Globus pallidus (tissue), 1 donor: ENCODE measurements around the gene IFT25.

Experiments
- DNase-seq: peaks from one replicate; pipeline ENCODE4 v3.0.0-alpha.2; 2015; ENCODE audit warnings: low spot score

IFT25 gene

DNA sequence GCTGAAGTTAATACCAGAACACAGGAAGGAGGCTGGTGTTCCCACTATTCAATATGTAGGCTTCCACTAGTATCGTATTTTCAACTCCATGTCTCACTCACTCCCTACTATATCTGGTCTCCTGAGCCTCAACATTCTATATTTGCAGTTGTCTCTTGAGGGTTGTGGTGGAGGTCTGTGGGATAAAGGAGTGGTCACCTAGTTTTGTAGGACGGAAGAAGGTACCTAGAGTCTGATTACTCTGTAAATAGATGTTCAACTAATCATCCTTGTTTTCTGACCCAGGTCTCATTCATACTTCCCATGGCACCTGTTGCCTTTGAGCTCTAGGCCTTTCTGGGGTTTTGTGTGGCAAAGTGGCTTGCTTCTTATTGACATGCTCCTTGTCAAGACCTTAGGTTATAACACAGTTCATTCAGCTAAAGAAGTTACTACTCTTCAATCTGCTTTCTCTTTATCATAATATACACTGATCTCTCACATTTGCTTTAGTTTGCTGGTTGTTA lies 18.1 kb downstream of the IFT25 start:
- no peak for DNase-seq

DNA sequence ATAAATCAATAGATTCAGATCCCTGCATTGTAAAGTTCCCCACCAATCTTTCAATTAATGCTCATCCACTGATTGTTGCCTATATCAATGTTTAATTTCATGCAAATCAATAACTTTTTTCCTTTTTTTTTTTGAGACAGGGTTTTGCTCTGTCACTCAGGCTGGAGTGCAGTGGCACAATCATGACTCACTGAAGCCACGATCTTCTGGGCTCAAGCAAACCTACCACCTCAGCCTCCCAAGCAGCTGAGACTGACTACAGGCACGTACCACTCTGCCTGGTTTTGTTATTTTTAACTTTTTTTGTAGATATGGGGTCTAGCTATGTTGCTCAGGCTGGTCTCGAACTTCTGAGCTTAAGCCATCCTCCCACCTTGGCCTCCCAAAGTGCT lies 25.8 kb downstream of the IFT25 start:
- no peak for DNase-seq

DNA sequence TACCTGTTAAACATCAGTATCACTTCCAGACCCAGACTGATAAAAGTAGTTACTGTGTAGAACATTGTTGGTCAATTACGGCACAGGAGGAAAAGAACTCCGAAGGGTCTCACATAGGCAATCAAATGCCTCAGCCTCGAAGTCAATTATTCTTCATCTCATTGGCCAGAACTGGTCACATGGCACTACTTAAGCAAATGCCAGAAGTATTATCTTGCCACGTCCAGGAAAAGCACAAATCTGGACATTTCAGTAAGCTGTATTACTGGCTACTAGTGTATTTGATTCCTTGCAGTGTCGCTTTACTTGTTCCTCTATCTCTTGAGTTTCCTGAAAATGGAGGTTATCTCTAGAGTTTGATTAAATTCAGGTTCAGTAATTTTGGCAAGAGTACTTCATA lies 27.2 kb downstream of the IFT25 start:
- DNase-seq = no peak

DNA sequence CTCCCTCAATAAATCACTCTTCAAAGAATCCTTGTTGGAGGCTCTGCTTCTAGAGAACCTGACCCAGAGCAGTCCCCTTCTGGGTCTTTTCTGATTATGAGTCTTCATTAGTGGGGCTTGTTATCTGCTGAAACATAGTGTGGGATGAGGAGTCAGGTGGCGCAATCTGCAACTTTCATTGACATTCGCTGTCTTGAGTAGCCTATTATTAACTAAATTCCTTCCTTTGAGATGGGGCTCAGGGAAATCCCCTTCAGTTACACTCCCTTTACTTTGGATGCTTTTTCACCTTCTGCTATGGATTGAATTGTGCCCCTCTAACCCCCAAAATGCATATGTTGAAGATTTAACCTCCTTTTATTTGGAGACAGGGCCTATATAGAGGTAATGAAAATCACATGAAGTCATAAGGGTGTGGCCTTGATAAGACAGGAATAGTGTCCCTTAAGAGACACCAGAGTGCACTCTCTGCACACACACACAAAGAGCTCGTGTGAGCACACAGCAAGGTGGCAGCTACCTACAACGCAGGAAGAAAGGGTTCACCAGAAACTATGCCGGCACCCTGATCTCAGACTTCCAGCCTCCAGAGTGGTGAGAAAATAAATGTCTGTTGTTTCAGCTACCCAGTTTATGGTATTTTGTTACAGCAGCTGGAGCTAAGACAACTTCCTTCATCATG lies 32.0 kb downstream of the IFT25 start:
- no peak for DNase-seq

DNA sequence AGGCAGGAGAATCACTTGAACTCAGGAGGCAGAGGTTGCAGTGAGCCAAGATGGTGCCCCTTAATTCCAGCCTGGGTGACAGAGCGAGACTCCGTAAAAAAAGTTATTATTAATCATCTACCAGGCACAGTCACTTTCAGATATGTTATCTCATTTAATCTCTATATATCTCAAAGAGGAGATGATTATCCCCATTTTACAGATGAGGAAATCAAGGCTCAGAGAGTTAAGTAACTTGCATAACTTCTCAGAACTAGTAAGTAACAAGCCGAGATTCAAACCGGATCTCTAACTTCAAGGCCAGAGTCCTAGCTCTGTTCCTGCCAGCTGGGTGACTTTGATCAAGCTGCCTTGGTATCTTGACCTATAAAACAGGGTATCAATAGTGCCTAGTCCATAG lies 34.1 kb downstream of the IFT25 start:
- DNase-seq = no peak

DNA sequence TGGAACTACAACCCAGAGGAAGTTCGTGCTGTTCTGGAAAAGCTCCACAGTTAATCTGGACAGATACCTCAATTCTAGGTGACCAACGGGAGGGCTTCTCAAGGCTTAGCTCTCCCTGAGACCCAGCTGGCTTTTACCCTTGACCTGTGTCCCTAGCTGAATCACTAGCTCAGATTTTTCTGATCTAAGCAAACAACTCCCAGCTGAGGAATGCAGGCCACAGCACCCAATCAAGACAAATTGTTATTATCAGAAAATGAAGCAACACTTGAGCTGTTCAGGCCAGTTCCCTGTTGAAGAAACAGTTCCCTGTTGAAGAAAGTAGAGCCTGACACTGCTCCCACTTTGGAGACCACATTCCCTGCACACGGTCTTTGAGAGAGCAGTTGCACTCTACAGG lies 35.6 kb downstream of the IFT25 start:
- DNase-seq = no peak

DNA sequence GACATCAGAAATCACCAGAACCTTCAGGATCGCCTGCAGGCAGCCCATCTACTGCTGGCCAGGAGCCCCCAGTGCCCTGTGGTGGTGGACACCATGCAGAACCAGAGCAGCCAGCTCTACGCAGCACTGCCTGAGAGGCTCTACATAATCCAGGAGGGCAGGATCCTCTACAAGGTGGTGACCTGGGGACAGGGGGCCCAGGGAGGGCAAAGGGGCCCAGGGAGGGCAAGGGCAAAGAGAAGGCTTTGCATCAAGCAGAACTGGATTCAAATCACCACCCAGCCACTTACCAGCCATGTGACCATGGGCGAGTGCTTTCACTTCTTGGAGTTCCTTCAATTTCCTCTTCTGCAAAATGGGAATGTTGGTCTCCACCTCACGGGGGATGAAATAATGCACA lies 39.4 kb downstream of the IFT25 start:
- DNase-seq = no peak

DNA sequence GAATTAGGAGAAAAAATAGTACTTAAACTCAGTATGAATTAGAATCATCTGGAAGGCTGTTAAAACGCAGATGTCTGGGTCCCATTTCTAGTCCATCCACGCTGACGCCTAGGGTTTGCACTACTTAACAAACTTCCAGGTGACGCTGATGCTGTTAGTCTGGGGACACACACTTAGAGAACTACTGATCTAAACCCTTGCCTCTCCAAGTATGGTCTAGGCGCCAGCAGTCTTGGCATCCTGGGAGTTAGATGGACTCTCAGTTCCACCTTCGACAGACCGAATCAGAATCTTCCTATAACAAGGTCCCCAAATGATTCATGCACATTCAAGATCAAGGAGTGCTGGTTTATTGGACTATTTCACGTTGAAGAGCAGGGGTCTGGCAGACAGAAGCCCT lies 40.0 kb downstream of the IFT25 start:
- no peak for DNase-seq

DNA sequence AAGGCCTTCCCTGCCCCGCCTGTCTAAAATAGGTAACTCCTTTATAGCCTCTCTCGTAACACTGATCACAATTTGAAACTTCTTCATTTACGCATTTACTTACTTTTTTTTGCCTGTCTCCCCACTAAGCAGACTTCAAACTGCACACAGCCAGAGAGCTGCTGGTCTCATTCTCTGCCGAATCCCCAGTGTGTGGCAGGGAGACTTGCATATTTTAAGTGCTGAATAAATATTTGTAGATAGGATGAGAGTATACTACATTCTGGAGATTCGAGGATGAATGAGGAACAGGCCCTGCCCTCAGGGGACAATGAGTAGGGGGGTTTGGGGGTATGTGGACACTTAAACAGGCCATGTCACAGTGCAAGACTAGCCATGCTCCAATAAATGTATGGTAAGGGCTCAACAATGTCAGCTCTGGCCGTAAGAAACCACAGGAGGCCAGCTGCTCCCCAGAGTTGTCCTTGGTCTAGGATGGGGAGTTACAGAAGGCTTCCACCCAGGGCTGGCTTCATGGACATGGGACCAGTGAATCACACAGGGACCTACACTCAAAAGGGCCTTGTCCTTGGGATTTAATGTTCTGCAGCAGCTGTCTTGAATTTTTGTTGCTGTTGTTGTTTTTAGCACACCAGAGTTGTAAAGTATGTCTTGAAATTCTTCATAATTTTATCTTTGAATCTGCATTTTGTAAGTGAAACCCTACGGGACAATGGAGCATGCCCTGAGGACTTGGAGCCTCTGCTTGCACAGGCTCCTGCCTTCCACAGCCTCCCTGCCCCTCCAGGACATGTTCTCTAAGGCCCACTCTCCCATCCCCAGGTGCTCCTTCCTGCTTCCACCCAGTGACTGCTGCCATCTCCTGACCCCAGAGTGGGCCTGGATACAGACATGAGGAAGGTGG lies 43.0 kb downstream of the IFT25 start:
- no peak for DNase-seq

DNA sequence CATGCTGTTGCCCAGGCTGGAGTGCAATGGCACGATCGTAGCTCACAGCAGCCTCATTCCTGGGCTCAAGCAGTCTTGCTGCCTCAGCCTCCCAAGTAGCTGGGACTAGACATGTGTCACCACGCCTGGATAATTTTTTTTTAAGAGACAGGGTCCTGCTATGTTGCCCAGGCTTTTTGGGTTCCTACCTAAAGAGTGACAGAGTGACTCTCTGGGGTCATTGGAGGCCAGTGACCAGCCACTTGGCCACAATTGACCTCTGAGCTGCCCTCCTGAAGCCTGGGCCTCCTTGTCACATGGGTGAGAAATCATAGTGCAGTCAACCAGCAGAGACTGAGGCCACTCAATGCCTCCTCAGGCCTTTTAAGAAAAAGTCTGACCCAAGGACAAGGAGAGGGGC lies 45.8 kb downstream of the IFT25 start:
- DNase-seq = no peak

DNA sequence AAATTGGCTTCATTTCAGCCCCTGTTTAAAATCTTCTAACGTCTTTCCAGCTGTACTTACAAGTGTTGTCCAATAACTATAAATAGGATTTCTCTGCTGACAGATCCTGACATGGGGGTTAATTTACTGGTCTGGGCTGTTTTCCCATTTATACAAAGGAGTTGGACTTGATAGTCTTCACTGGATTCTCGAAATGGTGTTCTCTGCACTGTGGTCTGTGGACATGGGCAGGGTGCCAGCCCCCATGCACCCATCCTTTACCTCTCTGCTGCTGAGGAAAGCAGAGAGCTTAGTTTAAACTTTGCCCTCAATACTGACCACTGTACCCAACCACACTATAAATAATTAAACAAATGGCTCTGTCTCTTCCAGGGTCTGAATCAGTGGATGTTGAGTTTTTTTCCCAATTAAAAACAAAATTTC lies 46.3 kb downstream of the IFT25 start:
- DNase-seq = peak; percentile 19

DNA sequence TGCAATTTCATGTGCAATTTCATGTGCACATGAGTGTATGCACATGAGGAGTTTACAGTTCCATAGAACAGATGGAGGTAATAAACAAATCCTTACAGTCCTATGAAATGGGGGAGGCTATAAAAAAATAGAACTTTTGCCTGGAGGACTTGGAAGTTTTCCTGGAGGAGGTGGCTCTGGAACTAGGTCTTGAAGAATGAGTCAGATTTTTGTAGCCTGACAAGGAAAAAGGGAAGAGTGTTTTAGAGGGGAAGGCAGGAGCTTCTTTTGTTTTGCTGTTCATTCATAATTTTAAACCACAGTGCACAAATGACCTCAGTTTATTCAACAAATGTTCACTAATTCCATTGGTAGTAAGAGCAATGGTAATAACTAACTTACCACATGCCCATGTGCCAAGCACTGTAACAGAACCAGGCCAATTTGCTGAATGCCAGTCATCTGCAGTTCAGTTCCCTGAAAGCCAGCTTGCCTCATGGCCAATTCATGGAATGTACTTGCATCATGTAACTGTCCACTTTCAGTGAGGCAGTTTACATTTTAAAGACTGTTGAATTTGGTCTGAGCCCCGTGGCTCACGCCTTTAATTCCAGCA lies 48.8 kb downstream of the IFT25 start:
- peak; percentile 11 for DNase-seq

DNA sequence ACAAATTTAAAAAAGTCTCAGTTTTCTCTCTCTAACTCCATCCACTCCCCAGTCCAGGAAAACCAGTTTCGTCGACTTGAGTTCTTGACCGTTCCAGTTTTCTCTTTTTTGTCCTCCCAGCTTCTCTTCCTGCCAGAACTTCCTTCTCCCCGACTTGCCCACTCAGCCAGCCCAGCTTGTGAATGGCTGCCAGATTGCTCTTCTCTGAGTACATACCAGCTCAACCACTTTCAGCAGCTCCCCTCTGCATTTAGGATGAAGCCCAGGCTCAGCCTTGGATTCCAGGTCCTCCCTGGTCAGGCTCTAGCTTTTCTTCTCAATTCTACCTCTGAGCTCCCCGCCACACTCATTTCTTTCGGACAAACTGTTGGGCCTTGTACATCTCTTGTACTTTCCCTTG lies 50.1 kb downstream of the IFT25 start:
- no peak for DNase-seq

DNA sequence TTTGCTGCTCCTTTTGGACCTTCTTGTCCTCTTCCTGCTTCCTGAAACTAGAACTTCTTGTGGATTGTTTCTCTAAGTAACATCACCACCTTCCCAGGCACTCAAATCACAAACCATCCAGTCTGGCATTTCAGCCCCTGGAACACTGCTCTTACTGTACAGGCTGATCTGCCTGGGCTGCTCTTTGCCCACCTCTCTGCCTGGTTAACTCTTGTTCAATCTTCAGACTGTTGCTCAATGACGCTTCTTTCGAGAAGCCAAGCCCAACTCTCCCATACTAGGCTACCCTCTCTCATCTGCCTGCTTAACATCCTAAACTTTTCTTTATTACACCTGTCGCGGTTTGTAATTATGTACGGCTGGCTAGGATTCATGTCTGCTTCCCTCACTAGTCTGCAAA lies 50.9 kb downstream of the IFT25 start:
- DNase-seq = no peak

DNA sequence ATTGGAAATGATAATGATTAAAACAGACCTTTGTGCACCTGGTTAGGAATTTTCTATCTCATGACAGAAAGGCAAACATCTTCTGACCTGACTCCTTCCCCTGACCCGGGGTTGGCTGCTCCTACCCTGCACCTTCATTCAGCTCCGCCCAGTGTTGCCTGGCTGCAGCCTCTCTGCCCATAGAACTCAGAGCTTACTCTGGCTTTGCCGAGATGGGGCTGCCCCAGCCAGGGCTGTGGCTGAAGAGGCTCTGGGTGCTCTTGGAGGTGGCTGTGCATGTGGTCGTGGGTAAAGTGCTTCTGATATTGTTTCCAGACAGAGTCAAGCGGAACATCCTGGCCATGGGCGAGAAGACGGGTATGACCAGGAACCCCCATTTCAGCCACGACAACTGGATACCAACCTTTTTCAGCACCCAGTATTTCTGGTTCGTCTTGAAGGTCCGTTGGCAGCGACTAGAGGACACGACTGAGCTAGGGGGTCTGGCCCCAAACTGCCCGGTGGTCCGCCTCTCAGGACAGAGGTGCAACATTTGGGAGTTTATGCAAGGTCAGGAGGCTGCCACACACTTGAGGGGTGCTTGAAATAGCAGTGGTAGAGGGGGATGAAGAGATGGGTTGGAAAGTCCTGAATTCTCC lies 51.4 kb downstream of the IFT25 start, which contains the start of gene DIO1:
Gene DIO1, plus strand, starts transcription at position 189 of the 638 bp plus-strand sequence. Its CDS starts 24 bp downstream, at position 213.
- no peak for DNase-seq

DNA sequence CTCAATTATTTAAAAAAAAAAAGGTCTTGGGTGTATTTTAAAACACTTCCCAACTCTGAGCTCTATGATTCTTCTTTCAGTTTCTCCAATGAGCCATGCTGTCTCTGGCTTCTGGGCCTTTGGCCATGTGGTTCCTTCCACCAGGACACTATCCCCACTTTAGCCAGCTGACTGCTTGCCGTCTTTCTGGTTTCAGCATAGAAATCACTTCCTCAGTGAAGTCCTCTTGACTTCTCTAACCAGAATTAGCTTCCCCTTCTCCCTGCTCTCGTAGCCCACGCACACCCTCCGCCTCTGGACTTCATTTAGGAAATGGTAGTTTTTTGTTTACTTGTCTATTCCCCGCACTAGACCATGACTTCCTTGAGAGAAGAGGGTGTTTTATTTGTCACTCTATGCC lies 52.6 kb downstream of the IFT25 start:
- peak; percentile 80 for DNase-seq

DNA sequence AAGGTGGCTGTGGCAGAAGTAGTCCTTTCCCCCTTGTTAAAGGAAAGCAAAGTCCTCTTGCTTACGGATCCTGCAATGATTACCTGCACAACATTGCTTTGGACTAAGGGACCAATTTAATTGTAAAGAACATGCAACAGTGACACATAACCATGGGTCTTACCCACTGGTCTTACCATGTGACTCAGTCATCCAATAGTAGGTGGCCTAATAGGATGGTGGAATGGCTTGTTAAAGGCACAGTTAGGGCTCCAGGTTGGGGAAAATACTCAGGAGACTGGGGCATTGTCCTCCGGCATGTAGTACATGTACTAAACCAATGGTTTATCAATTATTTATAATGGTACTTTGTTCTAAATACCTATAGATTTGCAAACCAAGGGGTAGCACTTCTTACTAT lies 53.8 kb downstream of the IFT25 start:
- no peak for DNase-seq

DNA sequence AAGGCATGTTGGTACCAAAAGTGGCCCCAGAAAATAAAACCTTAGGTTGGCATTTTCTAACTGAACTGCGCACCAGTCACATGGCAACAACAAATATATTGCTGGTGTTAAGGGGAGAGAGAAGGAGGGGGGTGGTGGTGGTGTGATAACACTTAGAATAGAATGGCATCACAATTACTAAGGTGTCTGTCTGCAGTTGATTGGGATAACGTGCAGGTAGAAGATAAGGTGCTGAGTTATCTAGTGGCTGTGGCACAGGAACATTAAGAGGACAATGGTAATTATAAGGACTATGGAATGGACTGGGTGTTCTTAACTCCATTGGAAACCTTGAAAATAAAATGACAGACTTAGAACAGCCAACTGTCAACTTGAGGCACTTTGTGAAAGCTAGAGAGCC lies 54.5 kb downstream of the IFT25 start:
- DNase-seq = no peak

DNA sequence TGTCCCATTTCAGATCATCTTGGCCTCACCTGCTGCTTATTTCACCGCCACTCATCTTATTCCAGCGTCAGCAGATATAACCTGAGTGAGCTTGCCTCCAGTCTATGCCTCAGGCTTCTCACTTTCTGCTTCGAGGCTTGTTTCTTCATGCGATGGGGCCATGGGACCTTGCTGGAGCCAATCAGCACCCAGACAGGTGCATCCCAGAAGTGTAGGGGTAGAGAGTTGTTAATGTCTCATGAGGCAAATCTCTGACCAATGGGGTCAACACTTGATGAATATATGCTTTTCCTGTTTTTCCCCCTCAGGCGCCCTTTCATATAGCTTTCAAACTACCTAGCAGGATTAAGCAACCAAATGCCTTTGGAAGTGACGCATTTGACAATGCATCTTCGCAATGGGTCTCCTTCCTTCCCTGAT lies 55.0 kb downstream of the IFT25 start:
- DNase-seq = no peak

DNA sequence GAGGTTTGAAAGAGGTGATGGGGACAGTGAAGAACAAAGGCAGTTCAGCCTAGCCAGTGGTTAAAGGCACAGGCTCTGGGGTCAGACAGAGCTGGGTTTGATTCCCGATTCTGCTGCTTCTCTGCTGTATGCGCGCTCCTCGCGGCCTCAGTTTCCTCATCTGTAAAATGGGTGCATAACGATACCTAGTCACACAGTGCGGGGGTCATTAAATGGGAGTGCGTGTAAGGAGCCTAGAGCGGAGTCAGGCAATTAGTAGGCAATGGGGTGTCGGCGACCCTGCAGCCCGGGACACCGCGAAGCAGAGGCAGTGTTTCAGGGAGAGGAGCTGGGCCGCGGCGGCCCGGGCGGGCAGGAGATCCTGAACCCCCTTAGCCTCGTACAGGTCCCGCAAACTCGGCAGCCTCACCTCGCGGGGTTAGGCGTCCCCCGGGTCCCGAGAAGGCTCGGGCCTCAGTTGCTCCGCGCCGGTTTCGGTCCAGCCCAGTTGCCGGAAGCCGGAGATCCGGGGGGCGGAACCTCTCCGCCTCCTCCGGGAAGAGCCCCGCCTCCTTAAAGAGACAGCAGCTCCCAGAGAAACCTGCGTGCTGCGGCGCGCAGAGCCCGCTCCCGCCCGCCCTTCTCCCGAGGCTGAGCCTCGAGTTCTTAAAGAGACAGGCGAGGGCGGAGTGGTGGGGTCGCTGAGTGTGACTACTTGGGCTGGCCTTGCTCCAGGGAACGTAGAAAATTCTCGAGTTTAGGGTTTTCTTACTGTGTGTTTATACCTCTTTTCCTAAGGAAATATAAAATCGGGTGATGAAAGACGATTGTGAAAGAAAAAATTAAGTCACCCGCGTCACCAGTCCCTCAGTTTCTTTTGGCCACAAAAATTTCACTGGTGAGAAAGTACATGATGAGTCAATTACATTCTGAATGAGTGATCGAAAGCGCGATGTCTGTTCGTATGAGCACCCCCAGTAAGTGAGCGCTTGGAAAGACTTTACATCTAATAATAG lies 55.9 kb downstream of the IFT25 start, which contains the start of gene YIPF1:
Gene YIPF1, minus strand, starts transcription at position 494 of the 995 bp plus-strand sequence. CDS start 860 bp downstream, outside the sequence.
- peak; percentile 93 for DNase-seq

DNA sequence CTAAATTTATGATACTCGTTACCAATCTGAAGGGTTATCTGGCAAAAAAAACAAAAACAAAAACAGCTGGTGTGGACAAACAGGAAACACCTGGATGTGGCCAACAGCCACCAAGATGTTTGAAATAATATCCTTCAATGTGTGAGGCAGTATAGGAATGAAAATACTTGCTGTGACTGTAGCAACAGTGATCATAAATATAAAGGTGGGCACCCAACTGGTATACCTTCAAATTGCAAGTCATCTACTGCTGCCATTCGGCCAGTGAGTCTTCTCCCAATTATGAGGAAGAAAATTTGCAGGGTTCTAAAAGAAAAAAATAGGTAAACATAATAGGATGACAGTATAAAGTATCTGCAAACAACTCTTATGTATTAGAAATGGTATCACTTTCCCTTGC lies 56.8 kb downstream of the IFT25 start:
- no peak for DNase-seq
